Coronary artery (tissue), 2 donors: Measurements from ENCODE around the gene PAAF1.

Source experiments
- DNase-seq: peaks from one replicate; pipeline ENCODE4 v3.0.0-alpha.2; 2017; ENCODE audit warnings: low spot score
- H3K27ac ChIP-seq, 2 donors: fragments of 200-600 bp; sonication (generic); one replicate each; pipeline ENCODE4 v1.5.1; 2016 to 2019
- H3K4me3 ChIP-seq: fragments of 200-600 bp; sonication (generic); 2 replicates; pipeline ENCODE4 v1.5.1; 2016; ENCODE audit warnings: mild to moderate bottlenecking, moderate library complexity
- TF ChIP-seq, protein P1 (sequence below): fragments of 200-600 bp; sonication (generic); IDR thresholded peaks from one replicate; pipeline ENCODE4 v1.5.1; 2019; ENCODE audit warnings: antibody characterized with exemption

The PAAF1 gene

DNA sequence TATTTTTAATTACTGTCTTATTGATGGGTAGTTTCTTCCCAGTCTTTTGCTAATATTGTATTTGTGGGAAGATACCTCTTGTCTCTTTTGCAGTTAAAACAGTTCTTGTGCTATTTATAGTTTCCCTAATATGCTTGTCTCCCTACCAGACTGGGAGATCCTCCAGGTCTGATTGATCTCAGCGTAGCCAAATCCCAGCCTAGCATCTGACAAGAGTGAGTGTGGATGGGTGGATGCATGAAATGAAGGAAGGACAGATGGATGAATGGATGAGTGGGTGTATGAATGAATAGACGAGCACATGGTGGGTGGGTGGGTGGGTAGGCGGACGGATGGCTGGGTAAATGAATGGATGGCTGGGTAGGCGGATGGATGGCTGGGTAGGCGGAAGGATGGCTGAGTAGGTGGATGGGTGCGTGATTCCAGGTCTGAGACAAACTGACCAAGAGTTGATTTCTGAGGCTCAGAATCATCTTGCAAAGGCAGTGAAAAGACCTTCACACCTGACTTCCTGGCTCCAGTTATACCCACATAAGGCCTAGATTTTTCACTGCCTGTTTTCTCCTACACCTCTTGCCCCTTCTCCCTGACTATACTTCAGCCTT, 85.4 kb downstream of the PAAF1 start:
- DNase-seq: no peak
- TF ChIP-seq, protein P1, sequence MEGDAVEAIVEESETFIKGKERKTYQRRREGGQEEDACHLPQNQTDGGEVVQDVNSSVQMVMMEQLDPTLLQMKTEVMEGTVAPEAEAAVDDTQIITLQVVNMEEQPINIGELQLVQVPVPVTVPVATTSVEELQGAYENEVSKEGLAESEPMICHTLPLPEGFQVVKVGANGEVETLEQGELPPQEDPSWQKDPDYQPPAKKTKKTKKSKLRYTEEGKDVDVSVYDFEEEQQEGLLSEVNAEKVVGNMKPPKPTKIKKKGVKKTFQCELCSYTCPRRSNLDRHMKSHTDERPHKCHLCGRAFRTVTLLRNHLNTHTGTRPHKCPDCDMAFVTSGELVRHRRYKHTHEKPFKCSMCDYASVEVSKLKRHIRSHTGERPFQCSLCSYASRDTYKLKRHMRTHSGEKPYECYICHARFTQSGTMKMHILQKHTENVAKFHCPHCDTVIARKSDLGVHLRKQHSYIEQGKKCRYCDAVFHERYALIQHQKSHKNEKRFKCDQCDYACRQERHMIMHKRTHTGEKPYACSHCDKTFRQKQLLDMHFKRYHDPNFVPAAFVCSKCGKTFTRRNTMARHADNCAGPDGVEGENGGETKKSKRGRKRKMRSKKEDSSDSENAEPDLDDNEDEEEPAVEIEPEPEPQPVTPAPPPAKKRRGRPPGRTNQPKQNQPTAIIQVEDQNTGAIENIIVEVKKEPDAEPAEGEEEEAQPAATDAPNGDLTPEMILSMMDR: no peak
- Histone ChIP-seq H3K4me3 (no peak overlapping the region), H3K27ac (no peak overlapping the region)

DNA sequence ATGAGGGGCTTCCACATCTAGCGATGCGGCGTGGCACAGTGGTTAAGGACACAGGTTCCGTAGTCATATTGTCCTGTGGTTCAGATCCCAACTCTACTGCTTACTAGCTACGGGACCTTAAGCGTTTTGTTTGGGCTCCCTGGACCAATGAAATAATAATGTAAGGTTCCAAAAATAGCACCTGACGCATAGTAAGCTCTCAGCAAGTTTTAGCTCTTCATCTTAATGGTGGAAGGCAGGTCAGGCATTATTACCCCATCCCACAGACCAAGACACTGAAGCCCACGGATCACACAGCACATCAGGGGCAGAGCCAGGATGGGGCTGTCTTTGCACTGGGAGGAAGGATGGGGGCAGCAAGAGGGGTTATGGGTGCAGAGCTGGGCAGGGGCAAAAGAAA, 87.1 kb downstream of the PAAF1 start:
- TF ChIP-seq, protein P1: no peak
- DNase-seq: no peak
- Histone ChIP-seq H3K27ac (no peak overlapping the region), H3K4me3 (no peak overlapping the region)

DNA sequence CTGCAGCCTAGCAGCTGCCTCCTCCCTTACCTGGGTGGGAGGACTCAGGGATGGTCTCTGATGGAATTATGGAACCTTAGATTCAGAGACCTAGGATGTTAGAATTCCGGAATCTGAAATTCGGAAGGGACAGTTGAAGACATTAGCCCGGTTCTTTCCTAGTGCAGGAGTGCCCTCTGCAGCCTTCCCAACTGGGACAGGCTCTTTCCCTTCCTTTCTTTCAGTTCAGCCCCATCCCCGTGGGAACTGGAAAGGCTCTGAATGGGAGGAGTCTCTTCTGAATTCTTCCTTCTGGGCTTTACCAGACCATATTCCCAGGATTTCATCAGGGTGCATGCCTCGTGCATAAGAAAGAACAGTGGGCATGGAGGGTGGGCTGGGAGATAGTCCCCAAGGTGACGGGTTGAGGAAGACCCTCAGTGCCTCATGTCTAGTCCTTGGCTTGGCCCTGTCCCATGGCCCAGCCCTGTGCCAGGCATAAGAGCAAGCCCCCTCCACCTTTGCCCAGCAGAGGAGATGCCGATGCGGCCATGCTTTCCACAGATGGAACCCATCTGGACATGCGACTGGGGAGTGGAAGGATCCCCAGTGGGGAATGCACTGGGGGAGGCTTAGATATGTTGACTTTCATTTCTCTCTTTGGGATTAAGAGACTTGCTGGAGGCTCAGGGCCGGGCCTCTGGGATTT, 88.4 kb downstream of the PAAF1 start:
- TF ChIP-seq, protein P1: no peak
- DNase-seq: no peak
- no peak overlapping the region for H3K27ac ChIP-seq
- H3K4me3 ChIP-seq: no peak overlapping the region

DNA sequence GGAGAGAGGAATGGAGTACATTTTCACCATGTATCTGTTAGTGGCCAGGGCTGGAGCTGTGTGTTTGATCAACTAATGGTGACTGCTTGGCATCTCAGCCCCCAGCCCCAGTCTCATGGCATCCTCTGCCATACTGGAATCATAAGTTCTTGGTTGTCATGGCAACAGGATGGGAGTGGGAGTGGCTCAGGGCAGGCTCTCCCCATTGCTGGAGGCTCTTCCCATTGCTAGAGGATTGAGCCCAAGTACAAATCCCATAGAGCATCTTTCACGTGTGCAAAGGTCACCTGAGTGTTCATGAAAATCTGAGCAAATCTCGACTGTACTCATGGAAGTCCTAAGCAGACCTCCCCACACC, 88.9 kb downstream of the PAAF1 start:
- TF ChIP-seq, protein P1: no peak
- Histone ChIP-seq H3K27ac (no peak overlapping the region), H3K4me3 (no peak overlapping the region)
- no peak for DNase-seq

DNA sequence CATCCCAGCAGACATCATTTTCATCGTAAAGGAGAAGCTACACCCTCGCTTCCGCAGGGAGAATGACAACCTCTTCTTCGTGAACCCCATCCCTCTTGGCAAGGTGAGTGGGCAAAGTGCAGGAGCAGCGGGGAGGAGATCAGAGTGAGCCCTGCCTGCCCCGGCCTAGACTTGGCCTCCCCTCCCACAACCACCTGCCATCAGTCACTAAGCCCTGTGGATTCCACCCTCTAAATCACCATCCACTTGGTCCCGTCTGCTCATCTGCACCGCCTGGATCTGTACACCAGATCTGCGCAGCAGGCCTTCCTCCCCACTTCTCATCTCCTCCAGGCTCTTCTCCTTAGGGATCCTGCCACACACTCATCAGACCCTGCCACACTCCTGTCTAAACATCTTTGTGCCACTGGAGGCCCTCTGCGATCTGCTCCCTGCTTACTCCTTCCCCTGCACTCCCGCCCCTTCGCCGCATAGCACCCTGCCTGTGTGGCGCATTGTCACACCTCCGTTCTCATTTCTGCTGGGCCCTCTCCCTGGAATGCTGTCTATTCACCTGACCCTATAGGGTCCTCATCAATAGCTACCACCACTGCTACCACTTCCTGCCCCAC, 91.7 kb downstream of the PAAF1 start:
- H3K27ac ChIP-seq: no peak overlapping the region
- TF ChIP-seq, protein P1: no peak
- no peak for DNase-seq
- no peak overlapping the region for H3K4me3 ChIP-seq

DNA sequence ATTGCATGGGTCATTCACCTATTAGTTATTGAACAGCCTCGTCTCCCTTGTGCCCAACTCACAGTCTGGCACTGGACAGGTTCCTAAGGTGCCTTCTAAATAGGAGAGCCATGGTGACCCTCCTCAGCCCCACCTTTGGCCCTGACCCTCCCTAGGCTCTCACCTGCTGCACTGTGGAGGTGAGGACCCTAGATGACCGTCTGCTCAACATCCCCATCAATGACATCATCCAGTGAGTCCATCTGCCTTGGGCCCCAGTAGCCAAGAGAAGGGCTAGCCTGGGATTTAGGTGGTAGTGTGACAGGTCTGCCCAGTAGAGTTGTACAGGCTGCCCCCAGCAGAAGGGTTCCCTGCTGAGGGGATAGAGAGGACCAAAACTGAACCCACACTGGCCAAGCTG, 92.3 kb downstream of the PAAF1 start:
- H3K4me3 ChIP-seq: no peak overlapping the region
- H3K27ac ChIP-seq: no peak overlapping the region
- DNase-seq: no peak
- TF ChIP-seq, protein P1: no peak
